Ectodermal cell (in vitro differentiated cells): ENCODE measurements around the gene PRELID1.

Experiments used
- H3K27ac ChIP-seq: 2 replicates; pipeline ENCODE4 v1.7.0; 2013; ENCODE audit warnings: mild to moderate bottlenecking, low read depth, low read length; ENCODE audit not compliant: insufficient read depth, poor library complexity, severe bottlenecking
- H3K27me3 ChIP-seq: 2 replicates; pipeline ENCODE4 v1.7.0; 2013; ENCODE audit warnings: mild to moderate bottlenecking, low read length; ENCODE audit not compliant: insufficient read depth, control insufficient read depth, poor library complexity, severe bottlenecking
- H3K36me3 ChIP-seq: one replicate; pipeline ENCODE4 v1.7.0; 2013; ENCODE audit warnings: low read length; ENCODE audit not compliant: control insufficient read depth, insufficient read depth
- H3K4me1 ChIP-seq: one replicate; pipeline ENCODE4 v1.7.0; 2013; ENCODE audit warnings: low read length; ENCODE audit not compliant: control insufficient read depth, insufficient read depth
- H3K4me3 ChIP-seq: 2 replicates; pipeline ENCODE4 v1.7.0; 2013; ENCODE audit warnings: low read depth, low read length, control low read depth; ENCODE audit not compliant: insufficient read depth
- H3K9me3 ChIP-seq: 2 replicates; pipeline ENCODE4 v1.7.0; 2013; ENCODE audit warnings: mild to moderate bottlenecking, low read length, moderate library complexity; ENCODE audit not compliant: control insufficient read depth
- WGBS, 2 experiments: methylation state at CpG; one replicate each; pipeline ENCODE4 v1.1.7; 2013; ENCODE audit warnings: missing lambda C conversion rate in 2 of 2; 5-methylcytosine and 5-hydroxymethylcytosine counted together

Gene PRELID1

DNA sequence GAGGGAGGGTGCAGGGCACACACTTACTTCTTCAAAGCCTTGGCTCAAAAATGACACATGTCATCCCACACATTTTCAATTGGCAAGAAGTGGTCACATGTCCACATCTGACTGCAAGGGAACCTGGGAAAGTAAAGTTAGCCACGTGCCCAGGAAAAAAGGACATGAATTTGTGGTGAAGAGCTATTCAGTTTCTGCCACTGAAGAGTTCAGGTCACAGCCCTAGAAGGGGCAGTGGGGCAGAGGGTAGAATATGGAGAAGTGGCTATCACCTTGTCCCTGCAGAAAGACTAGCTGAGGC lies 52.2 kb downstream of the PRELID1 start:
- Histone ChIP-seq H3K27me3 (no peaks in the 10 kb centered on the region), H3K36me3 (no peaks in the 10 kb centered on the region), H3K9me3 (no peaks in the 10 kb centered on the region), H3K27ac (no peak overlapping the region), H3K4me1 (peaks cover 2% of the 10 kb centered on the region), H3K4me3 (no peak overlapping the region)
- WGBS, 2 experiments, result 21 to 28% methylated on average over 1 of the region's 1 CpG
